Tracheal epithelial cell (primary cell): Measurements from ENCODE around the gene KRTAP10-8. TPM values are rescaled to one million over a fixed set of nuclear protein-coding genes. Genes with fewer than 3 reads are reported as not detected.

Source experiments
- total RNA-seq: library from RNA; depleted of rRNA; stranded (reverse); fragments of >200 nt; gene quantifications from 2 replicates; pipeline ENCODE4 v1.2.1, GENCODE V29; 2014

KRTAP10-8 gene
- not detected in 2 replicates for total RNA-seq

GRCh38 chr21:44612029-44612486 is at the start of gene KRTAP10-8:
KRTAP10-8 (plus strand) TSS chr21:44612079; CDS start chr21:44612101, 22 bp downstream.

GRCh38 chr21:44573630-44574456 is 38.0 kb upstream of the KRTAP10-8 start, which contains the start of gene KRTAP10-4:
KRTAP10-4 (plus strand) TSS chr21:44573729; CDS start chr21:44573759, 30 bp downstream.

GRCh38 chr21:44580231-44580821 is 31.6 kb upstream of the KRTAP10-8 start, which contains the start of gene KRTAP10-5:
KRTAP10-5 (minus strand) TSS chr21:44580604; CDS start chr21:44580578, 26 bp downstream.

GRCh38 chr21:44592446-44593311 is 19.2 kb upstream of the KRTAP10-8 start, which contains the start of gene KRTAP10-6:
KRTAP10-6 (minus strand) TSS chr21:44592505; CDS start chr21:44592484, 21 bp downstream.

GRCh38 chr21:44600118-44600978 is 11.5 kb upstream of the KRTAP10-8 start, which contains the start of gene KRTAP10-7:
KRTAP10-7 (plus strand) TSS chr21:44600597; CDS start chr21:44600622, 25 bp downstream.

GRCh38 chr21:44626673-44627143 is 14.8 kb downstream of the KRTAP10-8 start, which contains the start of gene KRTAP10-9:
KRTAP10-9 (plus strand) TSS chr21:44627093; CDS start chr21:44627172, 79 bp downstream.

GRCh38 chr21:44637018-44637850 is 25.4 kb downstream of the KRTAP10-8 start, which contains the start of gene KRTAP10-10:
KRTAP10-10 (plus strand) TSS chr21:44637356; CDS start chr21:44637418, 62 bp downstream.

GRCh38 chr21:44646366-44647221 is 34.7 kb downstream of the KRTAP10-8 start, which contains the start of gene KRTAP10-11:
KRTAP10-11 (plus strand) TSS chr21:44646414; CDS start chr21:44646459, 45 bp downstream.

GRCh38 chr21:44654576-44655175 is 42.8 kb downstream of the KRTAP10-8 start, which contains the start of gene KRTAP12-4:
KRTAP12-4 (minus strand) TSS chr21:44654659; CDS start chr21:44654614, 45 bp downstream.

GRCh38 chr21:44657635-44658540 is 46.0 kb downstream of the KRTAP10-8 start, which contains the start of gene KRTAP12-3:
KRTAP12-3 (plus strand) TSS chr21:44657932; CDS start chr21:44657980, 48 bp downstream.

Other genes starting within 250 kb of the KRTAP10-8 start
- gene LRRC3, start 156.6 kb upstream of the KRTAP10-8 start, total RNA-seq: 0.43 and 0.72 TPM in 2 replicates
- gene KRTAP10-1, start 71.9 kb upstream of the KRTAP10-8 start, total RNA-seq: not detected in 2 replicates
- not detected in 2 replicates for gene KRTAP10-2, start 60.6 kb upstream of the KRTAP10-8 start, total RNA-seq
- not detected in 2 replicates for gene KRTAP10-3, start 53.3 kb upstream of the KRTAP10-8 start, total RNA-seq
- not detected in 2 replicates for gene KRTAP10-4, start 38.4 kb upstream of the KRTAP10-8 start, total RNA-seq
- not detected in 2 replicates for gene KRTAP10-5, start 31.5 kb upstream of the KRTAP10-8 start, total RNA-seq
- not detected in 2 replicates for gene KRTAP10-6, start 19.6 kb upstream of the KRTAP10-8 start, total RNA-seq
- not detected in 2 replicates for gene KRTAP10-7, start 11.5 kb upstream of the KRTAP10-8 start, total RNA-seq
- gene KRTAP10-9, start 15.0 kb downstream of the KRTAP10-8 start, total RNA-seq: not detected in 2 replicates
- gene KRTAP10-10, start 25.3 kb downstream of the KRTAP10-8 start, total RNA-seq: not detected in 2 replicates
- not detected in 2 replicates for gene KRTAP10-11, start 34.3 kb downstream of the KRTAP10-8 start, total RNA-seq
- not detected in 2 replicates for gene KRTAP12-4, start 42.6 kb downstream of the KRTAP10-8 start, total RNA-seq
- not detected in 2 replicates for gene KRTAP12-3, start 45.9 kb downstream of the KRTAP10-8 start, total RNA-seq
- not detected in 2 replicates for gene KRTAP12-2, start 54.8 kb downstream of the KRTAP10-8 start, total RNA-seq
- not detected in 2 replicates for gene KRTAP12-1, start 70.1 kb downstream of the KRTAP10-8 start, total RNA-seq
- gene KRTAP10-12, start 85.1 kb downstream of the KRTAP10-8 start, total RNA-seq: not detected in 2 replicates
- not detected in 2 replicates for gene TSPEAR, start 99.5 kb downstream of the KRTAP10-8 start, total RNA-seq
- 55.4 and 64.3 TPM in 2 replicates for gene UBE2G2, start 189.7 kb downstream of the KRTAP10-8 start, total RNA-seq
- gene SUMO3, start 206.0 kb downstream of the KRTAP10-8 start, total RNA-seq: 60.0 and 82.1 TPM in 2 replicates